GM19468 (cell line): ENCODE measurements around the gene LAMB4.

Experiments
- ATAC-seq: cut with Tn5 transposase; IDR thresholded peaks from one replicate; pipeline ENCODE4 v1.9.1; 2021; ENCODE audit warnings: mild to moderate bottlenecking, moderate library complexity, moderate number of reproducible peaks; ENCODE audit not compliant: unreplicated experiment; ENCODE audit errors: extremely low read depth

The LAMB4 gene

GRCh38 chr7:107978815-107979408 lies 151.2 kb downstream of the LAMB4 start:
- ATAC-seq: no peak

GRCh38 chr7:107977048-107977447 lies 153.1 kb downstream of the LAMB4 start:
- no peak for ATAC-seq

- no peak for ATAC-seq
Observed at GRCh38 chr7:107976620-107977019, 153.5 kb downstream of the LAMB4 start.

- ATAC-seq: no peak
Observed at GRCh38 chr7:107975394-107976013, 154.7 kb downstream of the LAMB4 start.

- ATAC-seq: no peak
Observed at GRCh38 chr7:107973861-107974260, 156.3 kb downstream of the LAMB4 start.
